GM12878 (cell line): Measurements from ENCODE around the gene SSH2.

Source experiments
- BRCA1 ChIP-seq: IDR thresholded peaks from 2 replicates; pipeline ENCODE4 v1.6.1; 2011; ENCODE audit warnings: low read depth, low read length, improper control_type of control experiment
- CTCF ChIP-seq, 3 experiments: IDR thresholded peaks in 2 of 3; conservative IDR thresholded peaks in 1 of 3; 2 replicates each; pipeline ENCODE4 v1.5.1; 2011; ENCODE audit warnings: low read depth in 3 of 3, low read length in 3 of 3, mild to moderate bottlenecking in 3 of 3, control low read depth in 2 of 3, moderate library complexity in 2 of 3, inconsistent platforms in 1 of 3, mixed read lengths in 1 of 3; ENCODE audit not compliant: control insufficient read depth in 2 of 3, insufficient read depth in 1 of 3; ENCODE audit errors: extremely low read depth in 1 of 3
- EP300 ChIP-seq, 2 experiments: fragments of 150-350 bp in 1 of 2; IDR thresholded peaks; 2 replicates each; pipeline ENCODE4 v1.6.1; 2011 to 2012; ENCODE audit warnings: low read depth in 2 of 2, low read length in 2 of 2, borderline replicate concordance in 1 of 2, improper control_type of control experiment in 1 of 2, inconsistent platforms in 1 of 2; ENCODE audit not compliant: control insufficient read depth in 1 of 2
- EZH2 ChIP-seq: IDR thresholded peaks from 2 replicates; pipeline ENCODE4 v1.6.1; 2012; ENCODE audit warnings: low read depth, mild to moderate bottlenecking, control low read depth, inconsistent platforms, low read length, borderline replicate concordance; ENCODE audit not compliant: control insufficient read depth
- MAX ChIP-seq: IDR thresholded peaks from 2 replicates; pipeline ENCODE4 v1.6.1; 2012; ENCODE audit warnings: low read depth, low read length, improper control_type of control experiment
- MEF2A ChIP-seq: IDR thresholded peaks from 2 replicates; pipeline ENCODE4 v1.6.1; 2011; ENCODE audit warnings: low read depth, mild to moderate bottlenecking, low read length, moderate library complexity; ENCODE audit not compliant: insufficient read depth
- NRF1 ChIP-seq: conservative IDR thresholded peaks from 2 replicates; pipeline ENCODE4 v1.6.1; 2011; ENCODE audit warnings: mild to moderate bottlenecking, low read depth, low read length, improper control_type of control experiment
- POLR2A ChIP-seq: IDR thresholded peaks from 2 replicates; pipeline ENCODE4 v1.6.1; 2011; ENCODE audit warnings: low read depth, mild to moderate bottlenecking, low read length
- POLR2AphosphoS5 ChIP-seq: IDR thresholded peaks from 2 replicates; pipeline ENCODE4 v1.6.1; 2011; ENCODE audit warnings: mild to moderate bottlenecking, low read length, inconsistent platforms
- RCOR1 ChIP-seq: conservative IDR thresholded peaks from 2 replicates; pipeline ENCODE4 v1.6.1; 2012; ENCODE audit warnings: low read depth, low read length, improper control_type of control experiment
- SKIL ChIP-seq: fragments of 450-650 bp; IDR thresholded peaks from 2 replicates; pipeline ENCODE4 v1.6.1; 2017; ENCODE audit warnings: mild to moderate bottlenecking, low read depth, inconsistent platforms; ENCODE audit not compliant: poor library complexity, severe bottlenecking
- SP1 ChIP-seq: IDR thresholded peaks from one replicate; pipeline ENCODE4 v1.6.1; 2011; ENCODE audit warnings: low read depth, low read length
- SUZ12 ChIP-seq: fragments of 200-600 bp; sonication (generic); IDR thresholded peaks from one replicate; pipeline ENCODE4 v1.6.1; 2018; ENCODE audit warnings: antibody characterized with exemption, mild to moderate bottlenecking; ENCODE audit not compliant: unreplicated experiment
- YBX1 ChIP-seq: fragments of 450-650 bp; IDR thresholded peaks from 2 replicates; pipeline ENCODE4 v1.6.1; 2016; ENCODE audit warnings: antibody characterized with exemption

- TF ChIP-seq SKIL, result no peak
- no peak for TF ChIP-seq YBX1
- no peak for TF ChIP-seq SP1
- TF ChIP-seq POLR2A, result no peak
- no peak for TF ChIP-seq MEF2A
- no peak for TF ChIP-seq EZH2
- no peak for TF ChIP-seq POLR2AphosphoS5
- no peak for TF ChIP-seq RCOR1
- no peak for TF ChIP-seq CTCF (IDR thresholded peaks at IDR 0.05 in 2 of 3, conservative IDR thresholded peaks at IDR 0.05 in 1 of 3; ENCODE audit: control insufficient read depth in 2 of 3, extremely low read depth in 1 of 3, insufficient read depth in 1 of 3, low read depth in 3 of 3, low read length in 3 of 3)
- no peak for TF ChIP-seq BRCA1
- TF ChIP-seq SUZ12, result no peak
- no peak for TF ChIP-seq EP300 (IDR thresholded peaks at IDR 0.05; ENCODE audit: borderline replicate concordance in 1 of 2, control insufficient read depth in 1 of 2, low read depth in 2 of 2, low read length in 2 of 2)
- no peak for TF ChIP-seq NRF1
- TF ChIP-seq MAX, result no peak
Observed at GRCh38 chr17:29669266-29669665, 260.8 kb downstream of the SSH2 start.
